Measurements from ENCODE around the gene POR. TPM values are rescaled to one million over a fixed set of nuclear protein-coding genes. Genes with fewer than 3 reads are reported as not detected.

POR gene
- total RNA-seq, 1 experiment from 2014 or later = 205 TPM

DNA sequence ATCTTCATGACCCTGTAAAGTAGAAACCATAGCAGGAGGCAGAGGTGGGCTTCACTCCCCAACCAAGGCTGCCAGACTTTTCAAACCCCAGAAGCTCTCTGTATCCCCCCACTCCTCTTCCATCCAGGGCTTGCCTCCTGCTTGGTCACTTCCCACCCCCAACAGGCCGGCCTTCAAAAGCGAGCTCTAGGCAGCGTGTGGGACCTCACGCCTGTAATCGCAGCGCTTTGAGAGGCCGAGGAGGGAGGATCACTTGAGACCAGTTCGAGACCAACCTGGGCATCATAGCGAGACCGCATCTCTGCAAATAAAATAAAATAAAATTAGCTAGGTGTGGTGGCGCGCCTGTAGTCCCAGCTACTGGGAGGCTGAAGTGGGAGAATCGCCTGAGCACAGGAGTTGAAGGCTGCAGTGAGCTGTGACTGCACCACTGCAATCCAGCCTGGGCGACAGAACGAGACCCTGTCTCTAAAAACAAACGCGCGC lies 743 bp upstream of the POR start:
- CTCF ChIA-PET = interaction anchor here (0.6 to 0.7 kb wide), 3 partner anchors 35 to 380 kb away, joined by 3 to 10 read pairs (median 5); partner anchors contain the start of gene RHBDD2
- Histone ChIP-seq H3K4me2 (peak overlapping the region; percentile 79), H3K9me3 (ENCODE audit: insufficient read depth, low read depth) (no peaks in the 10 kb centered on the region), H3F3A (ENCODE audit: insufficient read depth, low read depth) (no peaks in the 10 kb centered on the region; the same call in 1 of the 2 replicates), H3K4me3 (peak overlapping the region; percentile 68), H2AFZ (peak overlapping the region; percentile 82), H3K27me3 (ENCODE audit: insufficient read depth, low read depth) (no peaks in the 10 kb centered on the region), H3K27ac (0 out of 2 replicates have a peak overlapping the region, but pooled peaks have one; percentile 1), H3K79me2 (ENCODE audit: low read depth) (peaks cover 48% of the 10 kb centered on the region), H4K20me1 (ENCODE audit: insufficient read depth) (peaks cover 3% of the 10 kb centered on the region; the same call in 1 of the 2 replicates), H3K36me3 (ENCODE audit: low read depth) (no peaks in the 10 kb centered on the region), H3K9me2 (ENCODE audit: insufficient read depth) (no peaks in the 10 kb centered on the region), H3K4me1 (replicated peaks; ENCODE audit: insufficient read depth) (peaks cover 23% of the 10 kb centered on the region)
- no peak for DNase-seq
- TSS peak; percentile 83 for BruUV-seq (replicated peaks)
- no peak for TF ChIP-seq CTCF (conservative IDR thresholded peaks at IDR 0.05)
- TF ChIP-seq EZH2 (IDR thresholded peaks at IDR 0.05; ENCODE audit: low read depth) = no peak
- POLR2A ChIA-PET (ENCODE audit: unreplicated experiment) = interaction anchor here (0.6 to 1.1 kb wide), 3 partner anchors 11 to 43 kb away, joined by 4 to 21 read pairs (median 4); no protein-coding TSS in a partner anchor
- intact Hi-C loops (cut with micrococcal nuclease; ENCODE audit: unreplicated experiment) = loop anchor here (2.0 kb wide), 3 partner anchors 21 to 79 kb away; no protein-coding TSS in a partner anchor

- Histone ChIP-seq H3K27me3 (ENCODE audit: insufficient read depth, low read depth) (no peaks in the 10 kb centered on the region), H3F3A (ENCODE audit: insufficient read depth, low read depth) (no peaks in the 10 kb centered on the region; the same call in 1 of the 2 replicates), H2AFZ (peak overlapping the region; percentile 75), H3K4me2 (peak overlapping the region; percentile 96), H3K4me3 (peak overlapping the region; percentile 68), H3K9me2 (ENCODE audit: insufficient read depth) (no peaks in the 10 kb centered on the region), H3K27ac (no peak overlapping the region), H3K9me3 (ENCODE audit: insufficient read depth, low read depth) (no peaks in the 10 kb centered on the region), H4K20me1 (ENCODE audit: insufficient read depth) (peaks cover 3% of the 10 kb centered on the region; the same call in 1 of the 2 replicates), H3K36me3 (ENCODE audit: low read depth) (no peaks in the 10 kb centered on the region), H3K4me1 (replicated peaks; ENCODE audit: insufficient read depth) (peaks cover 37% of the 10 kb centered on the region), H3K79me2 (ENCODE audit: low read depth) (peaks cover 60% of the 10 kb centered on the region)
- TF ChIP-seq CTCF (conservative IDR thresholded peaks at IDR 0.05) = no peak
- ChIA-PET POLR2A (ENCODE audit: unreplicated experiment) (interaction anchor here (0.5 to 1.1 kb wide), 10 partner anchors 9 to 1393 kb away, joined by 3 to 16 read pairs (median 4); partner anchors contain the start of gene RHBDD2), CTCF (interaction anchor here (0.6 to 1.1 kb wide), 5 partner anchors 9 to 153 kb away, joined by 3 to 9 read pairs (median 3); no protein-coding TSS in a partner anchor)
- DNase-seq = peak in 1 of 2 experiments; percentile 23
- BruUV-seq (replicated peaks) = TSS peak; percentile 60
- intact Hi-C loops (cut with micrococcal nuclease; ENCODE audit: unreplicated experiment) = loop anchor here (1.0 to 2.0 kb wide), 5 partner anchors 23 to 77 kb away; partner anchors contain the start of gene RHBDD2
Observed at GRCh38 chr7:75915416-75916156, 631 bp downstream of the POR start.

GRCh38 chr7:75916259-75916658 lies 1.3 kb downstream of the POR start:
- CTCF ChIA-PET = interaction anchor here (0.6 to 1.1 kb wide), 5 partner anchors 8 to 153 kb away, joined by 3 to 9 read pairs (median 3); no protein-coding TSS in a partner anchor
- peaks cover 67% of the 10 kb centered on the region for H3K79me2 ChIP-seq (ENCODE audit: low read depth)
- intact Hi-C loops (cut with micrococcal nuclease; ENCODE audit: unreplicated experiment) = no loop called here

More at GRCh38 chr7:75916259-75916658, 1.3 kb downstream of the POR start:
- H3K4me3 ChIP-seq = peak overlapping the region; percentile 68
- POLR2A ChIA-PET (ENCODE audit: unreplicated experiment) = interaction anchor here (0.6 to 1.1 kb wide), 7 partner anchors 10 to 1393 kb away, joined by 3 to 5 read pairs (median 4); no protein-coding TSS in a partner anchor
- no peaks in the 10 kb centered on the region for H3K36me3 ChIP-seq (ENCODE audit: low read depth)
- no peaks in the 10 kb centered on the region; the same call in 1 of the 2 replicates for H3F3A ChIP-seq (ENCODE audit: insufficient read depth, low read depth)
- no TSS peak for BruUV-seq (replicated peaks)
- peaks cover 3% of the 10 kb centered on the region; the same call in 1 of the 2 replicates for H4K20me1 ChIP-seq (ENCODE audit: insufficient read depth)
- H3K4me2 ChIP-seq = peak overlapping the region; percentile 96
- no peak overlapping the region for H3K27ac ChIP-seq
- no peak overlapping the region for H2AFZ ChIP-seq
- H3K27me3 ChIP-seq (ENCODE audit: insufficient read depth, low read depth) = no peaks in the 10 kb centered on the region
- H3K9me2 ChIP-seq (ENCODE audit: insufficient read depth) = no peaks in the 10 kb centered on the region
- no peak for DNase-seq
- peaks cover 37% of the 10 kb centered on the region for H3K4me1 ChIP-seq (replicated peaks; ENCODE audit: insufficient read depth)
- no peak for TF ChIP-seq CTCF (conservative IDR thresholded peaks at IDR 0.05)
- TF ChIP-seq EZH2 (IDR thresholded peaks at IDR 0.05; ENCODE audit: low read depth) = no peak
- H3K9me3 ChIP-seq (ENCODE audit: insufficient read depth, low read depth) = no peaks in the 10 kb centered on the region

Data from PC-9 (cell line).